DND-41 (cell line): ENCODE results near the gene EPC2.

ENCODE experiments used
- EZH2 ChIP-seq: IDR thresholded peaks from 3 replicates; pipeline ENCODE4 v1.6.1; 2012; ENCODE audit warnings: borderline replicate concordance, low read depth, mild to moderate bottlenecking, moderate library complexity, low read length, inconsistent platforms; ENCODE audit not compliant: severe bottlenecking
- TF ChIP-seq, protein P1 (sequence below): IDR thresholded peaks from 2 replicates; pipeline ENCODE4 v1.5.1; 2012; ENCODE audit warnings: borderline replicate concordance, low read length, moderate library complexity, mild to moderate bottlenecking; ENCODE audit not compliant: poor library complexity, severe bottlenecking; ENCODE audit errors: extremely low read depth

DNA sequence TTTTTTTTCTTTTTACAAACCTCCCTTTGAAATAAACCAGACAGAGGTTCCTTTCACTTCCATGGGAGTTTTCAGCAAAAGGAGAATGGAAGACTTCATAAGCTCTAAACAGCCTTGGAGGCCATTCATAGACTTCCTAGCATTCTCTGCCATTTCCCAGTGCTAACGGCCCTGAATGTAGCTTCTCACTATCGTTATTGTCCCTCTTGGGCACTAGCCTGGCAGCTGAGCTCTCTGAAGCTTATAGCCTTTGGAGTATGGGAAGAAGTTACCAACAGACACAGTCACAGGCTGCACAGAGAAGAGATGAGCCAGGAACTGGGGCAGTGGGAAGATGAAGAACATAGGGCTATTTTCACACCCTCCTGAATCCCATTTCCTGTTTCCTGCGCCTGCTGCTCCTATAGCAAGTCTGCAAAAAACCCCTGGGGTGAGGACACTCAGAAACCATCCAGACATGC is 29.1 kb upstream of the EPC2 start:
- TF ChIP-seq, protein P1, sequence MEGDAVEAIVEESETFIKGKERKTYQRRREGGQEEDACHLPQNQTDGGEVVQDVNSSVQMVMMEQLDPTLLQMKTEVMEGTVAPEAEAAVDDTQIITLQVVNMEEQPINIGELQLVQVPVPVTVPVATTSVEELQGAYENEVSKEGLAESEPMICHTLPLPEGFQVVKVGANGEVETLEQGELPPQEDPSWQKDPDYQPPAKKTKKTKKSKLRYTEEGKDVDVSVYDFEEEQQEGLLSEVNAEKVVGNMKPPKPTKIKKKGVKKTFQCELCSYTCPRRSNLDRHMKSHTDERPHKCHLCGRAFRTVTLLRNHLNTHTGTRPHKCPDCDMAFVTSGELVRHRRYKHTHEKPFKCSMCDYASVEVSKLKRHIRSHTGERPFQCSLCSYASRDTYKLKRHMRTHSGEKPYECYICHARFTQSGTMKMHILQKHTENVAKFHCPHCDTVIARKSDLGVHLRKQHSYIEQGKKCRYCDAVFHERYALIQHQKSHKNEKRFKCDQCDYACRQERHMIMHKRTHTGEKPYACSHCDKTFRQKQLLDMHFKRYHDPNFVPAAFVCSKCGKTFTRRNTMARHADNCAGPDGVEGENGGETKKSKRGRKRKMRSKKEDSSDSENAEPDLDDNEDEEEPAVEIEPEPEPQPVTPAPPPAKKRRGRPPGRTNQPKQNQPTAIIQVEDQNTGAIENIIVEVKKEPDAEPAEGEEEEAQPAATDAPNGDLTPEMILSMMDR = no peak
- TF ChIP-seq EZH2 = no peak
